K562 (cell line): Measurements from ENCODE around the gene CLCN6. TPM values are rescaled to one million over a fixed set of nuclear protein-coding genes. Genes with fewer than 3 reads are reported as not detected.

Source experiments
- C11orf30 ChIP-seq: fragments of 450-650 bp; IDR thresholded peaks from 2 replicates; pipeline ENCODE4 v1.6.1; 2016; ENCODE audit warnings: low read depth, mild to moderate bottlenecking
- DNMT1 ChIP-seq: fragments of 450-650 bp; IDR thresholded peaks from 2 replicates; pipeline ENCODE4 v1.6.1; 2016; ENCODE audit warnings: antibody characterized with exemption, mild to moderate bottlenecking
- HNRNPH1 ChIP-seq: fragments of 200-400 bp; formaldehyde crosslinking; optimal IDR thresholded peaks from 2 replicates; pipeline ENCODE3; 2017; ENCODE audit warnings: low read depth, mild to moderate bottlenecking, low read length, moderate library complexity
- KAT7 ChIP-seq: sonication (generic); formaldehyde crosslinking; IDR thresholded peaks from 2 replicates; pipeline ENCODE4 v1.8.0; 2022; ENCODE audit warnings: missing genetic modification reagents, mild to moderate bottlenecking, borderline replicate concordance
- LARP7 ChIP-seq: fragments of 450-650 bp; IDR thresholded peaks from 2 replicates; pipeline ENCODE4 v1.6.1; 2016
- LCOR ChIP-seq: sonication (generic); formaldehyde crosslinking; IDR thresholded peaks from 2 replicates; pipeline ENCODE4 v1.8.0; 2022; ENCODE audit warnings: mild to moderate bottlenecking, missing genetic modification reagents
- NEUROD1 ChIP-seq: fragments of 150-350 bp; IDR thresholded peaks from 2 replicates; pipeline ENCODE4 v1.6.1; 2014; ENCODE audit warnings: borderline replicate concordance, low read length, low read depth; ENCODE audit not compliant: partially characterized antibody
- NRF1 ChIP-seq, 2 experiments: fragments of 450-650 bp; IDR thresholded peaks in 1 of 2; conservative IDR thresholded peaks in 1 of 2; 2 replicates each; pipeline ENCODE4 v1.6.1; 2014; ENCODE audit warnings: mild to moderate bottlenecking in 2 of 2
- RAD51 ChIP-seq: fragments of 450-650 bp; IDR thresholded peaks from 2 replicates; pipeline ENCODE4 v1.7.1; 2016; ENCODE audit warnings: low read depth, mild to moderate bottlenecking, borderline replicate concordance
- SIN3A ChIP-seq, 2 experiments: fragments of 150-350 bp in 1 of 2; IDR thresholded peaks; 2 replicates each; pipeline ENCODE4 v1.6.1; 2011 to 2016; ENCODE audit warnings: borderline replicate concordance in 2 of 2, low read depth in 2 of 2, low read length in 2 of 2, mild to moderate bottlenecking in 2 of 2, moderate library complexity in 2 of 2; ENCODE audit not compliant: control insufficient read depth in 1 of 2
- TEAD2 ChIP-seq: fragments of 450-650 bp; IDR thresholded peaks from 2 replicates; pipeline ENCODE4 v1.6.1; 2016; ENCODE audit warnings: missing genetic modification characterization, control low read depth, missing compliant biosample characterization
- ZNF431 ChIP-seq: sonication (generic); formaldehyde crosslinking; IDR thresholded peaks from 2 replicates; pipeline ENCODE4 v1.8.0; 2022; ENCODE audit warnings: mild to moderate bottlenecking, missing genetic modification reagents
- ZNF584 ChIP-seq: fragments of 200-800 bp; sonication (Bioruptor generic); IDR thresholded peaks from 2 replicates; pipeline ENCODE4 v1.6.1; 2016; ENCODE audit warnings: low read depth, mild to moderate bottlenecking, missing genetic modification characterization, missing compliant biosample characterization
- ZNF830 ChIP-seq: fragments of 250-450 bp; sonication (Bioruptor Pico); IDR thresholded peaks from 2 replicates; pipeline ENCODE4 v1.5.0; 2021; ENCODE audit warnings: mild to moderate bottlenecking
- polyA plus RNA-seq, 8 experiments: library from polyadenylated mRNA; depleted of rRNA in 4 of 8; stranded (reverse) in 5 of 8; unstranded in 3 of 8; fragments of >200 nt; fragmentation: Nextera tagmentation in 2 of 8; fragmentation: Illumina TruSeq in 1 of 8; extraction: Ambion mirVana in 2 of 8; extraction: Trizol in 1 of 8; gene quantifications; 2 replicates each; pipeline versions ENCODE4 v1.2.1 to v1.2.3, GENCODE V29; 2011 to 2014; ENCODE audit warnings: inconsistent platforms in 1 of 8, missing spikeins in 1 of 8
- total RNA-seq, 7 experiments: library from RNA; depleted of rRNA in 6 of 7; stranded (reverse); fragments of >200 nt in 6 of 7; fragmentation: Illumina TruSeq in 2 of 7; extraction: Trizol in 2 of 7; gene quantifications; 2 replicates each; pipeline versions ENCODE4 v1.2.1 to v1.2.3, GENCODE V29; 2011 to 2021; ENCODE audit warnings: low replicate concordance in 1 of 7
- TF ChIP-seq, protein P1 (sequence below), 2 experiments: fragments of 450-650 bp in 1 of 2; sonication (generic) in 1 of 2; formaldehyde crosslinking in 1 of 2; IDR thresholded peaks in 1 of 2; conservative IDR thresholded peaks in 1 of 2; 2 replicates each; pipeline versions ENCODE4 v1.6.1 to v1.8.1; 2016 to 2023; ENCODE audit warnings: mild to moderate bottlenecking in 2 of 2, moderate library complexity in 2 of 2, inconsistent platforms in 1 of 2, missing genetic modification reagents in 1 of 2
- TF ChIP-seq, protein P2 (sequence below): fragments of 250-450 bp; sonication (Bioruptor Pico); IDR thresholded peaks from 2 replicates; pipeline ENCODE4 v1.5.0; 2022; ENCODE audit warnings: mild to moderate bottlenecking
- TF ChIP-seq, protein P3 (sequence below): sonication (generic); formaldehyde crosslinking; IDR thresholded peaks from 2 replicates; pipeline ENCODE4 v1.8.1; 2023; ENCODE audit warnings: mild to moderate bottlenecking, missing genetic modification reagents
- TF ChIP-seq, protein P4 (sequence below): sonication (generic); formaldehyde crosslinking; IDR thresholded peaks from 2 replicates; pipeline ENCODE4 v1.8.0; 2022; ENCODE audit warnings: mild to moderate bottlenecking, low read depth, missing genetic modification reagents

The CLCN6 gene
- total and polyA plus RNA-seq, 9 of the 15 experiments (the other 6 are each of a cell fraction or from before 2014, with no cell fraction given), result 2.0 to 21.8 (median 13.6) TPM

DNA sequence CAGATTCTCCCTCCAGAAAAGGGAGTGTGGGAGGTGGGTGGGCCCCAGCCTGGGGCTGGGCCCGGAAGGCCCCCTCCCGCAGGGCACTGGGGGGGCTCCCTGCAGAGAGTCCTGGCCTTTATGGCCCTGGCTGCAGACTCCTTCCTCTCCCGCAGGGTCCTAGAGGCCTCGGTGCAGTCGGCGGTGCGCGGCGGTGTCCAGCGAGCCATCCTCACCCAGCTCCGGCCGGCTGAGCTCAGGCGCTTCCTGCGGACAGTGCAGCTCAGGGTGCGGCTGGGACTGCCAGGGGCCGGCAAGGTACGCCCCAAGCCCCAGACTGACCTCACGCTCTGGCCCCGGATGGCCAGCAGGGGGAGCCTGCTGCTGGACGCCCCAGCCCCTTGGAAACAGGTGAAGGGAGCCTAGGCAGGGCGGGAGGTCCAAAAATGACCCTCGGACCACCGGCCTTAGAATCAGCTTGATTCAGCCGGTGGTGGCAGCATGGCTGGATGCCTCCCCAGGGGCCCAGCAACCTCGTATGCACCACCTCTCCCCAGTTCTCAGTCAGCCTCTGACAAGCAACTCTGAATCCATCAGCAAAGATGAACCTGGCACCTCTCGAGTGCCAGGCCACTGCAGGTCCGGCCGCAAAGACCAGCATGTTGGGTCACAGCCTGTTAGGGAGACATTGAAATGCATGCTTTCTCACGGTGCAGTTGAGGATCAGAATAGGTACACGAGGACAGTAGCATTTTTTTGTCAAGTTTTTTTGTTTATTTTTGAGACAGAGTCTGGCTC is 20.8 kb upstream of the CLCN6 start (continued):
- TF ChIP-seq NEUROD1 (no peak), NRF1 (conservative IDR thresholded peaks at IDR 0.05 in 1 of 2, IDR thresholded peaks at IDR 0.05 in 1 of 2) (peak; percentile 32 to 37; a peak in 1 of 4 replicates), KAT7 (CRISPR knock-in tag) (peak; percentile 81; the same call in 1 of the 2 replicates), TEAD2 (tag) (no peak), ZNF830 (CRISPR knock-in tag) (peak; percentile 89), HNRNPH1 (no peak), RAD51 (no peak), DNMT1 (0 out of 2 replicates have a peak, but pooled peaks have one; percentile 24), LCOR (CRISPR knock-in tag) (peak; percentile 94; the same call in 1 of the 2 replicates), LARP7 (0 out of 2 replicates have a peak, but pooled peaks have one; percentile 10), ZNF584 (CRISPR knock-in tag) (no peak), SIN3A (IDR thresholded peaks at IDR 0.05; ENCODE audit: borderline replicate concordance in 2 of 2, control insufficient read depth in 1 of 2, low read depth in 2 of 2, low read length in 2 of 2) (no peak; a peak in 1 of 4 replicates), C11orf30 (no peak), ZNF431 (CRISPR knock-in tag) (peak; percentile 73; the same call in 1 of the 2 replicates)
- TF ChIP-seq, protein P1, sequence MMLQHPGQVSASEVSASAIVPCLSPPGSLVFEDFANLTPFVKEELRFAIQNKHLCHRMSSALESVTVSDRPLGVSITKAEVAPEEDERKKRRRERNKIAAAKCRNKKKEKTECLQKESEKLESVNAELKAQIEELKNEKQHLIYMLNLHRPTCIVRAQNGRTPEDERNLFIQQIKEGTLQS (IDR thresholded peaks at IDR 0.05), result no peak
- TF ChIP-seq, protein P1 (CRISPR knock-in tag; conservative IDR thresholded peaks at IDR 0.05), result no peak
- TF ChIP-seq, protein P2, sequence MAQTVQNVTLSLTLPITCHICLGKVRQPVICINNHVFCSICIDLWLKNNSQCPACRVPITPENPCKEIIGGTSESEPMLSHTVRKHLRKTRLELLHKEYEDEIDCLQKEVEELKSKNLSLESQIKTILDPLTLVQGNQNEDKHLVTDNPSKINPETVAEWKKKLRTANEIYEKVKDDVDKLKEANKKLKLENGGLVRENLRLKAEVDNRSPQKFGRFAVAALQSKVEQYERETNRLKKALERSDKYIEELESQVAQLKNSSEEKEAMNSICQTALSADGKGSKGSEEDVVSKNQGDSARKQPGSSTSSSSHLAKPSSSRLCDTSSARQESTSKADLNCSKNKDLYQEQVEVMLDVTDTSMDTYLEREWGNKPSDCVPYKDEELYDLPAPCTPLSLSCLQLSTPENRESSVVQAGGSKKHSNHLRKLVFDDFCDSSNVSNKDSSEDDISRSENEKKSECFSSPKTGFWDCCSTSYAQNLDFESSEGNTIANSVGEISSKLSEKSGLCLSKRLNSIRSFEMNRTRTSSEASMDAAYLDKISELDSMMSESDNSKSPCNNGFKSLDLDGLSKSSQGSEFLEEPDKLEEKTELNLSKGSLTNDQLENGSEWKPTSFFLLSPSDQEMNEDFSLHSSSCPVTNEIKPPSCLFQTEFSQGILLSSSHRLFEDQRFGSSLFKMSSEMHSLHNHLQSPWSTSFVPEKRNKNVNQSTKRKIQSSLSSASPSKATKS, result 0 out of 2 replicates have a peak, but pooled peaks have one; percentile 49
- TF ChIP-seq, protein P3, sequence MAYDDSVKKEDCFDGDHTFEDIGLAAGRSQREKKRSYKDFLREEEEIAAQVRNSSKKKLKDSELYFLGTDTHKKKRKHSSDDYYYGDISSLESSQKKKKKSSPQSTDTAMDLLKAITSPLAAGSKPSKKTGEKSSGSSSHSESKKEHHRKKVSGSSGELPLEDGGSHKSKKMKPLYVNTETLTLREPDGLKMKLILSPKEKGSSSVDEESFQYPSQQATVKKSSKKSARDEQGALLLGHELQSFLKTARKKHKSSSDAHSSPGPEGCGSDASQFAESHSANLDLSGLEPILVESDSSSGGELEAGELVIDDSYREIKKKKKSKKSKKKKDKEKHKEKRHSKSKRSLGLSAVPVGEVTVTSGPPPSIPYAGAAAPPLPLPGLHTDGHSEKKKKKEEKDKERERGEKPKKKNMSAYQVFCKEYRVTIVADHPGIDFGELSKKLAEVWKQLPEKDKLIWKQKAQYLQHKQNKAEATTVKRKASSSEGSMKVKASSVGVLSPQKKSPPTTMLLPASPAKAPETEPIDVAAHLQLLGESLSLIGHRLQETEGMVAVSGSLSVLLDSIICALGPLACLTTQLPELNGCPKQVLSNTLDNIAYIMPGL (CRISPR knock-in tag), result no peak
- TF ChIP-seq, protein P4, sequence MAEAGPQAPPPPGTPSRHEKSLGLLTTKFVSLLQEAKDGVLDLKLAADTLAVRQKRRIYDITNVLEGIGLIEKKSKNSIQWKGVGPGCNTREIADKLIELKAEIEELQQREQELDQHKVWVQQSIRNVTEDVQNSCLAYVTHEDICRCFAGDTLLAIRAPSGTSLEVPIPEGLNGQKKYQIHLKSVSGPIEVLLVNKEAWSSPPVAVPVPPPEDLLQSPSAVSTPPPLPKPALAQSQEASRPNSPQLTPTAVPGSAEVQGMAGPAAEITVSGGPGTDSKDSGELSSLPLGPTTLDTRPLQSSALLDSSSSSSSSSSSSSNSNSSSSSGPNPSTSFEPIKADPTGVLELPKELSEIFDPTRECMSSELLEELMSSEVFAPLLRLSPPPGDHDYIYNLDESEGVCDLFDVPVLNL (CRISPR knock-in tag), result 0 out of 2 replicates have a peak, but pooled peaks have one; percentile 44
